Mesendoderm (in vitro differentiated cells): ENCODE measurements around the gene TOR3A. TPM values are rescaled to one million over a fixed set of nuclear protein-coding genes. Genes with fewer than 3 reads are reported as not detected.

Experiments
- small RNA-seq: library from polyadenylated mRNA; stranded (forward); fragments of <200 nt; extraction: miRNeasy Mini kit (QIAGEN cat#:217004); gene quantifications from one replicate; pipeline ENCODE3, GENCODE V24; 2013; ENCODE audit not compliant: insufficient read depth

The TOR3A gene

Small RNAs within 50 kb of the gene (small RNA-seq; reads per million reads assigned to genes)
- gene AL512326.3 = not detected
